Panc1 (cell line): ENCODE measurements around the gene ABCC12.

Experiments used
- TF ChIP-seq, protein P1 (sequence below): fragments of 450-650 bp; IDR thresholded peaks from 2 replicates; pipeline ENCODE4 v1.5.1; 2017; ENCODE audit warnings: mild to moderate bottlenecking
- TF ChIP-seq, protein P2 (sequence below), 2 experiments: IDR thresholded peaks; 2 replicates each; pipeline ENCODE4 v1.6.1; 2011 to 2012; ENCODE audit warnings: low read depth in 2 of 2, control low read depth in 1 of 2, low read length in 1 of 2, mild to moderate bottlenecking in 1 of 2, moderate library complexity in 1 of 2; ENCODE audit not compliant: insufficient read depth in 1 of 2

DNA sequence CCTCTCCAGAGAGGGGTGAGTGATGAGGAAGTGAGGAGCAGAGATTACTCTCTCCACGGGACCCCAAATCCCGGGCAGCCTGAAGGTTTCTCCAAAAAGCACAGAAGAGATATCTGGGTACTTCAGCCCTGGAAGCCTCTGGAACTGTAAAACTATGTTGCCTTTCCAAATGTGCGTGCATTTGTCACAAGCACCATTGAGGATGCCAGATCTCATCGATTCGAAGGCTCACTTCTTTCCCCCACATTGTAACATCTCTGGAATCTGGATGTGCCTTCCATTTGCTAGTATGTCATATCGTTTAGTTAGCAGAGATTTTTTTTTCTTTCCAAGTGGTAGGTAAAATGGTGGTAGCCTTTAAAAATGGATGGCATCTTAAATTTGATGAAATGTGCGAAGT is 45.8 kb downstream of the ABCC12 start:
- TF ChIP-seq, protein P1, sequence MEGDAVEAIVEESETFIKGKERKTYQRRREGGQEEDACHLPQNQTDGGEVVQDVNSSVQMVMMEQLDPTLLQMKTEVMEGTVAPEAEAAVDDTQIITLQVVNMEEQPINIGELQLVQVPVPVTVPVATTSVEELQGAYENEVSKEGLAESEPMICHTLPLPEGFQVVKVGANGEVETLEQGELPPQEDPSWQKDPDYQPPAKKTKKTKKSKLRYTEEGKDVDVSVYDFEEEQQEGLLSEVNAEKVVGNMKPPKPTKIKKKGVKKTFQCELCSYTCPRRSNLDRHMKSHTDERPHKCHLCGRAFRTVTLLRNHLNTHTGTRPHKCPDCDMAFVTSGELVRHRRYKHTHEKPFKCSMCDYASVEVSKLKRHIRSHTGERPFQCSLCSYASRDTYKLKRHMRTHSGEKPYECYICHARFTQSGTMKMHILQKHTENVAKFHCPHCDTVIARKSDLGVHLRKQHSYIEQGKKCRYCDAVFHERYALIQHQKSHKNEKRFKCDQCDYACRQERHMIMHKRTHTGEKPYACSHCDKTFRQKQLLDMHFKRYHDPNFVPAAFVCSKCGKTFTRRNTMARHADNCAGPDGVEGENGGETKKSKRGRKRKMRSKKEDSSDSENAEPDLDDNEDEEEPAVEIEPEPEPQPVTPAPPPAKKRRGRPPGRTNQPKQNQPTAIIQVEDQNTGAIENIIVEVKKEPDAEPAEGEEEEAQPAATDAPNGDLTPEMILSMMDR, result no peak
- TF ChIP-seq, protein P2, sequence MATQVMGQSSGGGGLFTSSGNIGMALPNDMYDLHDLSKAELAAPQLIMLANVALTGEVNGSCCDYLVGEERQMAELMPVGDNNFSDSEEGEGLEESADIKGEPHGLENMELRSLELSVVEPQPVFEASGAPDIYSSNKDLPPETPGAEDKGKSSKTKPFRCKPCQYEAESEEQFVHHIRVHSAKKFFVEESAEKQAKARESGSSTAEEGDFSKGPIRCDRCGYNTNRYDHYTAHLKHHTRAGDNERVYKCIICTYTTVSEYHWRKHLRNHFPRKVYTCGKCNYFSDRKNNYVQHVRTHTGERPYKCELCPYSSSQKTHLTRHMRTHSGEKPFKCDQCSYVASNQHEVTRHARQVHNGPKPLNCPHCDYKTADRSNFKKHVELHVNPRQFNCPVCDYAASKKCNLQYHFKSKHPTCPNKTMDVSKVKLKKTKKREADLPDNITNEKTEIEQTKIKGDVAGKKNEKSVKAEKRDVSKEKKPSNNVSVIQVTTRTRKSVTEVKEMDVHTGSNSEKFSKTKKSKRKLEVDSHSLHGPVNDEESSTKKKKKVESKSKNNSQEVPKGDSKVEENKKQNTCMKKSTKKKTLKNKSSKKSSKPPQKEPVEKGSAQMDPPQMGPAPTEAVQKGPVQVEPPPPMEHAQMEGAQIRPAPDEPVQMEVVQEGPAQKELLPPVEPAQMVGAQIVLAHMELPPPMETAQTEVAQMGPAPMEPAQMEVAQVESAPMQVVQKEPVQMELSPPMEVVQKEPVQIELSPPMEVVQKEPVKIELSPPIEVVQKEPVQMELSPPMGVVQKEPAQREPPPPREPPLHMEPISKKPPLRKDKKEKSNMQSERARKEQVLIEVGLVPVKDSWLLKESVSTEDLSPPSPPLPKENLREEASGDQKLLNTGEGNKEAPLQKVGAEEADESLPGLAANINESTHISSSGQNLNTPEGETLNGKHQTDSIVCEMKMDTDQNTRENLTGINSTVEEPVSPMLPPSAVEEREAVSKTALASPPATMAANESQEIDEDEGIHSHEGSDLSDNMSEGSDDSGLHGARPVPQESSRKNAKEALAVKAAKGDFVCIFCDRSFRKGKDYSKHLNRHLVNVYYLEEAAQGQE (IDR thresholded peaks at IDR 0.05; ENCODE audit: insufficient read depth in 1 of 2, low read depth in 2 of 2, low read length in 1 of 2), result no peak
